H1 (cell line): ENCODE data around the gene ZNF521.

ENCODE experiments used
- BRCA1 ChIP-seq: IDR thresholded peaks from 2 replicates; pipeline ENCODE4 v1.6.1; 2012; ENCODE audit warnings: low read depth, low read length, improper control_type of control experiment
- CTCF ChIP-seq, 3 experiments: IDR thresholded peaks; 1 replicate in 2 of 3; 2 replicates in 1 of 3; pipeline versions ENCODE4 v1.5.1 to v1.6.1; 2011; ENCODE audit warnings: low read length in 3 of 3, mild to moderate bottlenecking in 3 of 3, inconsistent platforms in 2 of 3, low read depth in 1 of 3, moderate library complexity in 1 of 3; ENCODE audit not compliant: insufficient read depth in 1 of 3; ENCODE audit errors: control extremely low read depth in 1 of 3
- E2F6 ChIP-seq: IDR thresholded peaks from 2 replicates; pipeline ENCODE4 v1.6.1; 2012; ENCODE audit warnings: inconsistent platforms
- EZH2 ChIP-seq: fragments of 200-600 bp; sonication (generic); IDR thresholded peaks from 2 replicates; pipeline ENCODE4 v1.7.1; 2012; ENCODE audit warnings: low read depth, mild to moderate bottlenecking, moderate library complexity, low read length, inconsistent platforms; ENCODE audit not compliant: severe bottlenecking
- NRF1 ChIP-seq: IDR thresholded peaks from 2 replicates; pipeline ENCODE4 v1.6.1; 2011; ENCODE audit warnings: mild to moderate bottlenecking, low read depth, low read length, improper control_type of control experiment
- RBBP5 ChIP-seq: IDR thresholded peaks from 2 replicates; pipeline ENCODE4 v1.7.1; 2012; ENCODE audit warnings: low read depth, mild to moderate bottlenecking, inconsistent platforms, low read length, moderate library complexity, borderline replicate concordance
- TBP ChIP-seq: IDR thresholded peaks from 2 replicates; pipeline ENCODE4 v1.6.1; 2011; ENCODE audit warnings: low read depth, low read length, improper control_type of control experiment
- YY1 ChIP-seq: IDR thresholded peaks from 2 replicates; pipeline ENCODE4 v1.6.1; 2011; ENCODE audit warnings: low read depth, mild to moderate bottlenecking, low read length

- TF ChIP-seq CTCF (IDR thresholded peaks at IDR 0.05; ENCODE audit: control extremely low read depth in 1 of 3, insufficient read depth in 1 of 3, low read depth in 1 of 3, low read length in 3 of 3): no peak
- TF ChIP-seq E2F6: no peak
- TF ChIP-seq YY1: no peak
- no peak for TF ChIP-seq BRCA1
- no peak for TF ChIP-seq RBBP5
- TF ChIP-seq TBP: no peak
- no peak for TF ChIP-seq NRF1
- no peak for TF ChIP-seq EZH2
Measured at GRCh38 chr18:25089470-25089869, 262.5 kb downstream of the ZNF521 start.
